ENCODE results near the gene PITPNC1. TPM values are rescaled to one million over a fixed set of nuclear protein-coding genes. Genes with fewer than 3 reads are reported as not detected.

Gene PITPNC1
- polyA plus RNA-seq, 1 of the 3 experiments (the other 2 are of a cell fraction), result 18.4 TPM

DNA sequence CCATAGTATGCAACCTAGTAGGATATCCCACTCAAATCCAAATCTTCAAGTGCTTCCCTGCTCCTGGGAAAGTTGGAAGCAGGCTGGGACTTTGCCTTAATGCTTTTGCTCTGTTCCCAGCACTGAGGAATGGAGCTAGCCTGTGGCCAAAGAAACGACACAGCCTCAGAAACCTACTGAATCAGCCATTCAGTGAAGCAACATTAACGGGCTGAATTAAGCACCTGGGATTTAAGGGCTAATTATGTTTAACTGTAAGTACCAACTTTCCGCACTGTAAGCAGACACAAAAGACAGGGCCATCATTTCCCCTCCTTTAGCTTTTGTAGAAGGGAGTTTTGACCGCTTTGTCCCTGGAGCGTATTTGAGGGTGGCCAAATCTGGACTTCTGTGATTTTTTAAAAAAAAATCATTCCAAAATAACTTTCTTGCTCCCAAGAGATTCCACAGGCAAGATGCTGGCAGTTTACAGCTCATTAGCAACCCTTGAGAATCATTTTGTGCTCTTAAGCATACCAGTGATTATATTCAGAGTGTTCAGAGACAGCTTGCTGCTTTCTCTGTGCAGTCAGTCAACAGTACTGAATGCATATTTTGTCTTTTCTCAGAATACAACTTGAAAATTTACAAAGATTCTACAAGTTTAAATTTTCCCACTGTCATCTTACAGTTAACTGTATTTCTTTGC is 323.1 kb downstream of the PITPNC1 start:
- TF ChIP-seq JUND (IDR thresholded peaks at IDR 0.05), result no peak
- TF ChIP-seq NRF1 (IDR thresholded peaks at IDR 0.05; ENCODE audit: low read depth, low read length), result no peak
- no peak for TF ChIP-seq RXRA (IDR thresholded peaks at IDR 0.05; ENCODE audit: borderline replicate concordance, low read depth)
- TF ChIP-seq ELF1 (IDR thresholded peaks at IDR 0.05), result no peak
- TF ChIP-seq TCF12 (IDR thresholded peaks at IDR 0.05), result no peak
- TF ChIP-seq GABPA (IDR thresholded peaks at IDR 0.05; ENCODE audit: low read depth), result no peak
- TF ChIP-seq RFX5 (IDR thresholded peaks at IDR 0.05; ENCODE audit: low read length), result no peak
- TF ChIP-seq MEF2A (IDR thresholded peaks at IDR 0.05; ENCODE audit: borderline replicate concordance, low read depth), result no peak
- TF ChIP-seq EP300 (IDR thresholded peaks at IDR 0.05; ENCODE audit: borderline replicate concordance in 1 of 2, low read depth in 1 of 2, low read length in 1 of 2), result no peak
- Histone ChIP-seq H3K4me2 (no peak overlapping the region), H3K4me1 (ENCODE audit: control insufficient read depth in 1 of 2, insufficient read depth in 2 of 2, low read depth in 1 of 2, low read length in 1 of 2) (no peaks in the 10 kb centered on the region), H3K9ac (no peak overlapping the region), H3K9me2 (no peaks in the 10 kb centered on the region), H3K79me2 (ENCODE audit: insufficient read depth) (no peaks in the 10 kb centered on the region), H3K9me3 (no peaks in the 10 kb centered on the region), H2AFZ (ENCODE audit: low read depth) (no peak overlapping the region), H3F3A (replicated peaks; ENCODE audit: insufficient read depth) (peaks cover 5% of the 10 kb centered on the region), H4K20me1 (ENCODE audit: insufficient read depth) (no peaks in the 10 kb centered on the region), H3K4me3 (ENCODE audit: low read depth in 2 of 2, low read length in 1 of 2) (no peak overlapping the region), H3K27me3 (ENCODE audit: insufficient read depth) (no peaks in the 10 kb centered on the region), H3K27ac (ENCODE audit: low read depth in 2 of 2, low read length in 1 of 2) (no peak overlapping the region), H3K36me3 (replicated peaks in 1 of 2; ENCODE audit: control insufficient read depth in 1 of 2, insufficient read depth in 2 of 2, low read length in 1 of 2) (no peaks in the 10 kb centered on the region)
- ChIA-PET POLR2A (no interaction called here), CTCF (interaction anchor here (0.9 to 5.9 kb wide), 10 partner anchors 9 to 325 kb away, joined by 3 to 44 read pairs (median 5); partner anchors contain the start of gene PITPNC1)
- WGBS (ENCODE audit: low lambda C conversion rate), result 69% methylated on average over 5 of the region's 5 CpGs
- no peak for DNase-seq

- no peak overlapping the region for H3K27ac ChIP-seq (ENCODE audit: low read depth in 2 of 2, low read length in 1 of 2)
- peaks cover 5% of the 10 kb centered on the region for H3F3A ChIP-seq (replicated peaks; ENCODE audit: insufficient read depth)
- 46% methylated on average over 1 of the region's 1 CpG for WGBS (ENCODE audit: low lambda C conversion rate)
- TF ChIP-seq NRF1 (IDR thresholded peaks at IDR 0.05; ENCODE audit: low read depth, low read length) (no peak), TCF12 (IDR thresholded peaks at IDR 0.05) (no peak), RAD21 (IDR thresholded peaks at IDR 0.05; ENCODE audit: low read length) (no peak), NFIC (IDR thresholded peaks at IDR 0.05; ENCODE audit: borderline replicate concordance) (no peak), EZH2phosphoT487 (IDR thresholded peaks at IDR 0.05; ENCODE audit: borderline replicate concordance, low read depth) (no peak), PBX3 (IDR thresholded peaks at IDR 0.05) (no peak), MXI1 (IDR thresholded peaks at IDR 0.05; ENCODE audit: low read depth, low read length) (no peak), GATA2 (CRISPR knock-in tag; IDR thresholded peaks at IDR 0.05) (no peak), RCOR1 (IDR thresholded peaks at IDR 0.05; ENCODE audit: low read length) (no peak), SIN3A (IDR thresholded peaks at IDR 0.05; ENCODE audit: borderline replicate concordance, low read depth, low read length) (no peak), FOSL2 (IDR thresholded peaks at IDR 0.05; ENCODE audit: borderline replicate concordance, low read depth) (no peak), CTCF (IDR thresholded peaks at IDR 0.05) (no peak), EP300 (IDR thresholded peaks at IDR 0.05; ENCODE audit: borderline replicate concordance in 1 of 2, low read depth in 1 of 2, low read length in 1 of 2) (no peak), YY1 (IDR thresholded peaks at IDR 0.05; ENCODE audit: low read depth) (no peak), TEAD4 (IDR thresholded peaks at IDR 0.05; ENCODE audit: borderline replicate concordance, insufficient read depth) (no peak), IRF3 (IDR thresholded peaks at IDR 0.05; ENCODE audit: low read depth, low read length) (no peak)
- TF ChIP-seq, protein P1, sequence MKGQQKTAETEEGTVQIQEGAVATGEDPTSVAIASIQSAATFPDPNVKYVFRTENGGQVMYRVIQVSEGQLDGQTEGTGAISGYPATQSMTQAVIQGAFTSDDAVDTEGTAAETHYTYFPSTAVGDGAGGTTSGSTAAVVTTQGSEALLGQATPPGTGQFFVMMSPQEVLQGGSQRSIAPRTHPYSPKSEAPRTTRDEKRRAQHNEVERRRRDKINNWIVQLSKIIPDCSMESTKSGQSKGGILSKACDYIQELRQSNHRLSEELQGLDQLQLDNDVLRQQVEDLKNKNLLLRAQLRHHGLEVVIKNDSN (IDR thresholded peaks at IDR 0.05; ENCODE audit: borderline replicate concordance, low read depth), result no peak
- H4K20me1 ChIP-seq (ENCODE audit: insufficient read depth), result no peaks in the 10 kb centered on the region
- H3K9ac ChIP-seq, result no peak overlapping the region
- no peaks in the 10 kb centered on the region for H3K27me3 ChIP-seq (ENCODE audit: insufficient read depth)
- no peak overlapping the region for H3K4me2 ChIP-seq
- H3K36me3 ChIP-seq (replicated peaks in 1 of 2; ENCODE audit: control insufficient read depth in 1 of 2, insufficient read depth in 2 of 2, low read length in 1 of 2), result no peaks in the 10 kb centered on the region
- no peak overlapping the region for H3K4me3 ChIP-seq (ENCODE audit: low read depth in 2 of 2, low read length in 1 of 2)
- CTCF ChIA-PET, result interaction anchor here (0.9 to 5.9 kb wide), 9 partner anchors 9 to 326 kb away, joined by 3 to 44 read pairs (median 6); partner anchors contain the start of gene PITPNC1
- H3K9me2 ChIP-seq, result no peaks in the 10 kb centered on the region
- H2AFZ ChIP-seq (ENCODE audit: low read depth), result no peak overlapping the region
- no peaks in the 10 kb centered on the region for H3K9me3 ChIP-seq
- H3K79me2 ChIP-seq (ENCODE audit: insufficient read depth), result no peaks in the 10 kb centered on the region
- no peak for DNase-seq
- POLR2A ChIA-PET, result no interaction called here
- H3K4me1 ChIP-seq (ENCODE audit: control insufficient read depth in 1 of 2, insufficient read depth in 2 of 2, low read depth in 1 of 2, low read length in 1 of 2), result no peaks in the 10 kb centered on the region
These were observed 323.6 kb downstream of the PITPNC1 start for GRCh38 chr17:67700725-67701119.
